GM23248 (cell line): ENCODE results near the gene RPS26. TPM values are rescaled to one million over a fixed set of nuclear protein-coding genes. Genes with fewer than 3 reads are reported as not detected.

Source experiments
- DNase-seq: peaks from one replicate; pipeline ENCODE4 v3.0.0-alpha.2; 2015
- H2AFZ ChIP-seq: fragments of 200-600 bp; sonication (generic); 2 replicates; pipeline ENCODE4 v1.6.1; 2016; ENCODE audit warnings: antibody characterized with exemption
- H3F3A ChIP-seq: fragments of 200-600 bp; sonication (generic); 2 replicates; pipeline ENCODE4 v1.6.1; 2016; ENCODE audit warnings: mild to moderate bottlenecking, antibody characterized with exemption, mixed run types; ENCODE audit not compliant: insufficient read depth
- H3K27ac ChIP-seq: fragments of 200-600 bp; sonication (generic); 2 replicates; pipeline ENCODE4 v1.5.1; 2016; ENCODE audit warnings: mild to moderate bottlenecking
- H3K27me3 ChIP-seq: fragments of 200-600 bp; sonication (generic); replicated peaks from 2 replicates; pipeline ENCODE4 v1.6.1; 2016; ENCODE audit warnings: mild to moderate bottlenecking; ENCODE audit not compliant: insufficient read depth
- H3K36me3 ChIP-seq: fragments of 200-600 bp; sonication (generic); 2 replicates; pipeline ENCODE4 v1.6.1; 2016; ENCODE audit warnings: low read depth, mild to moderate bottlenecking
- H3K4me1 ChIP-seq: fragments of 200-600 bp; sonication (generic); 2 replicates; pipeline ENCODE4 v1.6.1; 2016; ENCODE audit warnings: mild to moderate bottlenecking; ENCODE audit not compliant: insufficient read depth
- H3K4me2 ChIP-seq: fragments of 200-600 bp; sonication (generic); one replicate; pipeline ENCODE4 v1.6.1; 2016; ENCODE audit warnings: mild to moderate bottlenecking; ENCODE audit not compliant: unreplicated experiment
- H3K4me3 ChIP-seq: fragments of 200-600 bp; sonication (generic); 2 replicates; pipeline ENCODE4 v1.5.1; 2016; ENCODE audit warnings: mild to moderate bottlenecking
- H3K79me2 ChIP-seq: fragments of 200-600 bp; sonication (generic); 2 replicates; pipeline ENCODE4 v1.6.1; 2016; ENCODE audit warnings: mild to moderate bottlenecking; ENCODE audit not compliant: insufficient read depth
- H3K9ac ChIP-seq: fragments of 200-600 bp; sonication (generic); 2 replicates; pipeline ENCODE4 v1.6.1; 2016; ENCODE audit warnings: mild to moderate bottlenecking
- H3K9me2 ChIP-seq: fragments of 200-600 bp; sonication (generic); 2 replicates; pipeline ENCODE4 v1.6.1; 2016; ENCODE audit warnings: mixed run types, mild to moderate bottlenecking, moderate library complexity; ENCODE audit not compliant: insufficient read depth
- H3K9me3 ChIP-seq: fragments of 200-600 bp; sonication (generic); one replicate; pipeline ENCODE4 v1.6.1; 2017; ENCODE audit warnings: low read depth
- H4K20me1 ChIP-seq: fragments of 200-600 bp; sonication (generic); 2 replicates; pipeline ENCODE4 v1.6.0; 2016; ENCODE audit not compliant: insufficient read depth
- EZH2 ChIP-seq: fragments of 200-600 bp; sonication (generic); IDR thresholded peaks from 2 replicates; pipeline ENCODE4 v1.6.1; 2018; ENCODE audit warnings: antibody characterized with exemption, mild to moderate bottlenecking; ENCODE audit not compliant: insufficient read depth, poor library complexity, severe bottlenecking
- EZH2phosphoT487 ChIP-seq: fragments of 200-600 bp; sonication (generic); IDR thresholded peaks from 2 replicates; pipeline ENCODE4 v1.6.1; 2018; ENCODE audit warnings: antibody characterized with exemption, moderate library complexity, mild to moderate bottlenecking, low read depth; ENCODE audit not compliant: insufficient read depth
- WGBS, 2 experiments: methylation state at CpG; one replicate each; pipeline ENCODE4 v1.1.6; 2015 to 2017; ENCODE audit warnings: low lambda C conversion rate in 2 of 2, low coverage in 1 of 2; ENCODE audit errors: missing lambda C conversion rate in 2 of 2; 5-methylcytosine and 5-hydroxymethylcytosine counted together
- in situ Hi-C: fragments of 300-500 bp; cut with MboI; formaldehyde crosslinking; loops from 2 replicates; pipeline ENCODE4 v1.15.0; 2020
- polyA plus RNA-seq: library from polyadenylated mRNA; unstranded; fragments of >200 nt; fragmentation: Nextera tagmentation; extraction: Ambion mirVana; gene quantifications from 2 replicates; pipeline ENCODE4 v1.2.1, GENCODE V29; 2016
- total RNA-seq: library from RNA; depleted of rRNA; stranded (reverse); fragments of >200 nt; shearing (Covaris generic); gene quantifications from 2 replicates; pipeline ENCODE4 v1.2.3, GENCODE V29; 2014

The RPS26 gene
- total and polyA plus RNA-seq, 2 experiments from 2014 or later = 271 to 1,155 TPM

- Histone ChIP-seq H3K36me3 (no peaks in the 10 kb centered on the region), H3K9me3 (no peaks in the 10 kb centered on the region), H3K4me3 (no peak overlapping the region), H4K20me1 (no peaks in the 10 kb centered on the region), H3K4me2 (no peak overlapping the region), H3F3A (peaks cover 6% of the 10 kb centered on the region), H2AFZ (no peak overlapping the region), H3K79me2 (no peaks in the 10 kb centered on the region), H3K4me1 (no peaks in the 10 kb centered on the region), H3K27ac (no peak overlapping the region), H3K27me3 (no peaks in the 10 kb centered on the region; the same call in 1 of the 2 replicates), H3K9me2 (no peaks in the 10 kb centered on the region), H3K9ac (no peak overlapping the region)
- in situ Hi-C loops = no loop called here
- TF ChIP-seq EZH2 (no peak), EZH2phosphoT487 (no peak)
- DNase-seq = no peak
- WGBS, 2 experiments = 57 to 67% methylated on average over 6 of the region's 6 CpGs
Measured at GRCh38 chr12:56081393-56082347, 40.0 kb downstream of the RPS26 start.

GRCh38 chr12:56082382-56082781, 40.7 kb downstream of the RPS26 start:
- H3K9ac ChIP-seq = no peak overlapping the region
- H2AFZ ChIP-seq = no peak overlapping the region
- in situ Hi-C loops = no loop called here
- no peak overlapping the region for H3K4me2 ChIP-seq
- H3K9me3 ChIP-seq = no peaks in the 10 kb centered on the region
- no peak overlapping the region for H3K4me3 ChIP-seq
- no peaks in the 10 kb centered on the region for H3K9me2 ChIP-seq
- H4K20me1 ChIP-seq = no peaks in the 10 kb centered on the region
- H3K36me3 ChIP-seq = no peaks in the 10 kb centered on the region
- peaks cover 6% of the 10 kb centered on the region for H3F3A ChIP-seq
- H3K4me1 ChIP-seq = no peaks in the 10 kb centered on the region
- no peak for TF ChIP-seq EZH2phosphoT487
- TF ChIP-seq EZH2 = no peak
- H3K79me2 ChIP-seq = no peaks in the 10 kb centered on the region
- 80 to 86% methylated on average over 2 of the region's 2 CpGs for WGBS, 2 experiments
- DNase-seq = no peak
- no peaks in the 10 kb centered on the region; the same call in 1 of the 2 replicates for H3K27me3 ChIP-seq
- no peak overlapping the region for H3K27ac ChIP-seq

GRCh38 chr12:56082967-56083366, 41.2 kb downstream of the RPS26 start:
- WGBS, 2 experiments = 29 to 32% methylated on average over 2 to 3 of the region's 3 CpGs
- H3K27me3 ChIP-seq = no peaks in the 10 kb centered on the region; the same call in 1 of the 2 replicates
- H4K20me1 ChIP-seq = no peaks in the 10 kb centered on the region
- no peaks in the 10 kb centered on the region for H3K9me2 ChIP-seq
- in situ Hi-C loops = no loop called here
- H3K4me3 ChIP-seq = no peak overlapping the region
- no peaks in the 10 kb centered on the region for H3K79me2 ChIP-seq
- H3F3A ChIP-seq = peaks cover 6% of the 10 kb centered on the region
- H3K27ac ChIP-seq = no peak overlapping the region
- no peaks in the 10 kb centered on the region for H3K4me1 ChIP-seq
- no peak for DNase-seq
- no peak overlapping the region for H3K9ac ChIP-seq
- no peaks in the 10 kb centered on the region for H3K36me3 ChIP-seq
- TF ChIP-seq EZH2 = no peak
- no peak for TF ChIP-seq EZH2phosphoT487
- no peaks in the 10 kb centered on the region for H3K9me3 ChIP-seq
- no peak overlapping the region for H2AFZ ChIP-seq
- H3K4me2 ChIP-seq = no peak overlapping the region

DNA sequence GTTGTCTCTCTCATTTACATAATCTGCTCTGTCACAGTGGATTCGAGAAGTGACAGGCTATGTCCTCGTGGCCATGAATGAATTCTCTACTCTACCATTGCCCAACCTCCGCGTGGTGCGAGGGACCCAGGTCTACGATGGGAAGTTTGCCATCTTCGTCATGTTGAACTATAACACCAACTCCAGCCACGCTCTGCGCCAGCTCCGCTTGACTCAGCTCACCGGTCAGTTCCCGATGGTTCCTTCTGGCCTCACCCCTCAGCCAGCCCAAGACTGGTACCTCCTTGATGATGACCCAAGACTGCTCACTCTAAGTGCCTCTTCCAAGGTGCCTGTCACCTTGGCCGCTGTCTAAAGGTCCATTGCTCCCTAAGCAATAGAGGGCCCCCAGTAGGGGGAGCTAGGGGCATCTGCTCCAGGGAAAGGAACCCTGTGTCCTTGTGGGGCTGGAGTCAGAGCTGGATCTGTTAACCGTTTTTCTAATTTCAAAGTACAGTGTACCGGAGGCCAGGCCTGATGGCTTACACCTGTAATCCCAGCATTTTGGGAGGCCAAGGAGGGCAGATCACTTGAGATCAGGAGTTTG, 43.3 kb downstream of the RPS26 start:
- H3K36me3 ChIP-seq = no peaks in the 10 kb centered on the region
- H2AFZ ChIP-seq = no peak overlapping the region
- no peak overlapping the region for H3K4me2 ChIP-seq
- H3F3A ChIP-seq = no peaks in the 10 kb centered on the region
- TF ChIP-seq EZH2 = no peak
- TF ChIP-seq EZH2phosphoT487 = no peak
- no peak overlapping the region for H3K27ac ChIP-seq
- 74 to 83% methylated on average over 15 of the region's 15 CpGs for WGBS, 2 experiments
- H3K4me3 ChIP-seq = no peak overlapping the region
- in situ Hi-C loops = no loop called here
- H3K4me1 ChIP-seq = no peaks in the 10 kb centered on the region
- H4K20me1 ChIP-seq = no peaks in the 10 kb centered on the region
- DNase-seq = peak; percentile 17
- H3K9ac ChIP-seq = no peak overlapping the region
- H3K27me3 ChIP-seq = no peaks in the 10 kb centered on the region; the same call in 1 of the 2 replicates
- no peaks in the 10 kb centered on the region for H3K9me2 ChIP-seq
- H3K79me2 ChIP-seq = no peaks in the 10 kb centered on the region
- H3K9me3 ChIP-seq = no peaks in the 10 kb centered on the region
